NCI-H187 treated with DMSO at 0.1 percent for 48 hours (cell line): ENCODE measurements around the gene SLC38A3.
A peak's percentile ranks its signal among the peaks of the same experiment; 100 is the strongest.
"Not testable (repeated sequence)": the region's sequence is repeated elsewhere in the genome, so short reads cannot be mapped to it uniquely, and the experiment has no call there.

ENCODE experiments used
- DNase-seq: peaks from one replicate; lab custom pipeline; 2025; lab: John Stamatoyannopoulos, UW

Gene SLC38A3

DNA sequence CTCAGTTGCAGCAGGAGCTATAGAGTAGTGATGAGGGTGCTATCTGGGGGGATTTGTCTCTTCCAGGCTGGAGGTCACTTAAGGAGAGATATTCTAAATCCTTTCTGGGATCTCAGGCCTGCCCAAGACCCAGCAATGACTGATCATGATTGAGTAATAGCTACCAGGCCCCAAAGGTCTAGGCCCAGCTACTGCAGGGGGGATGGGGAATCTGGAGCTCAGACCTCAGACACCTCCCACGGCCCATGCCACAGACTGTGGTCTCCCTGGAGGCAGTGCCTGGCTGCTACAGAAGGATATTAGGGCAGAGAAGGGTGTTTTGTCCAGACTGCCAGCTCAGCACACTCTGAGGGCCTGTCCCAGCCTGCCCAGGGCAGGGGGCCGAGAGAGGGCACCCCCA lies 6.9 kb downstream of the SLC38A3 start:
- no peak for DNase-seq

GRCh38 chr3:50212502-50212901 lies 7.4 kb downstream of the SLC38A3 start:
- no peak for DNase-seq

- DNase-seq: no peak
These were observed 7.9 kb downstream of the SLC38A3 start for GRCh38 chr3:50212971-50213370.

GRCh38 chr3:50213373-50213772 lies 8.3 kb downstream of the SLC38A3 start:
- no peak for DNase-seq

DNA sequence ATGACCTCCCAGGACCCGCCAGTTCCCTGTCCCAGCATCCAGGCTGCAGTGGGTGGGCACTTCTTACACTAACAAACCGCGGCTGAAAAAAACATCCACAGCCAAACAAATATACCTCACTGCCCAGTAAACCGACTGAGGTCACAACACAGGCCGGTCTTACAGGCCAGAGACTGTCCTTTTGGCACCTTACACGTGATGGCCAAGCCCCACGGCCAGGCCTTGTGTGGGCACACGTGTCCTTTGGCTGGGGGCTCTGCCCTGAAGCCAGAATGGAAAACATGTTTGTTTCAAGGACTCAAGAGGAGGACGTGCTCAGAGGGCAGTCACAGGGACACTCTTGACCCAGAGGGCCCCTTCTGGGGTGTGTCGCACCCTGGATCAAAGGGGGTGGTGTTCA lies 9.8 kb downstream of the SLC38A3 start:
- DNase-seq: no peak

- no peak for DNase-seq
These were observed 10.5 kb downstream of the SLC38A3 start for GRCh38 chr3:50215529-50215928.

DNA sequence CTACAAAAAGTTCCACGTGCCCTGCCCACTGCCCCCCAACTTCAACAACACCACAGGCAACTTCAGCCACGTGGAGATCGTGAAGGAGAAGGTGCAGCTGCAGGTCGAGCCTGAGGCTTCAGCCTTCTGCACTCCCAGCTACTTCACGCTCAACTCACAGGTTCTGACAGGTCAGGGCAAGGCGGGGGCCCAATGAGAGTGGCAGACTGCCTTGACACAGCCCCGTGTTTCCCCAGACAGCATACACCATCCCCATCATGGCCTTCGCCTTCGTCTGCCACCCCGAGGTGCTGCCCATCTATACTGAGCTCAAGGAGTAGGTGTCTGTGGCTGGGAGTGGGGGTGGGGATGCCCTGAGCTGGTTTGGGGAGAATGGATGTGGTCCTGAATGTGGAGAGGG lies 12.6 kb downstream of the SLC38A3 start:
- no peak for DNase-seq

DNA sequence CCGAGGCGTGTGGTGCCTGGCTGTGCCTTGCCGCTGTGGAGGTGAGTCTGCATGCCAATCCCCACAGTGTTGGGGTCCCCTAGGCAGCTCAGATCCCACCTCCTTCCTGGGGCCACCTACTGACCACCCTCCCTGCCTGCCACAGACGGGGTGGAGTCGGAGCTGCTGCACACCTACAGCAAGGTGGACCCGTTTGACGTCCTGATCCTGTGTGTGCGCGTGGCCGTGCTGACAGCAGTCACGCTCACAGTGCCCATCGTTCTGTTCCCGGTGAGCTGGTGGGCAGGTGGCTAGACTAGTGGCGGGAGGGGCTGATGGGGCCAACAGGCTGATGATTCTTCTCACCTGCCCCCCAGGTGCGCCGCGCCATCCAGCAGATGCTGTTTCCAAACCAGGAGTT lies 13.4 kb downstream of the SLC38A3 start:
- no peak for DNase-seq

DNA sequence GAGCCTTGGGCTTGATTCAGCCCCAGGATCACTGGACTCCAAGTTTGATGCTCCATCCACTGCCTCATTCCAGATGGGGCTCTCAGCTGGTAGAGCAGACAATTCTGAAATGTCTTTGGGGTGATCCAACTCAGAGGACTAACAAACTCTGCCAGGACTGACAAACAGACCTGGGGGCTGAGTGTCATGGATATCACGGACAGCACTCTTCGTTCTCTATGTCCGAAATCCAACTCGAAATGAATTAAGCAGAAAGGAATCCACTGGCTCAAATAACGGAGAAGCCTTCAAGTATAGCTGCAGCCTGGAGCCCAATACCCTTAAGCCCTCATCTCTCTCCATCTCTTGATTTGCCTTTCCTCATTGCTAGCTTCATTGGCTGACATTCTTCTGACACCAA lies 14.2 kb downstream of the SLC38A3 start:
- DNase-seq: no peak

GRCh38 chr3:50220109-50220508 lies 15.0 kb downstream of the SLC38A3 start:
- no peak for DNase-seq

DNA sequence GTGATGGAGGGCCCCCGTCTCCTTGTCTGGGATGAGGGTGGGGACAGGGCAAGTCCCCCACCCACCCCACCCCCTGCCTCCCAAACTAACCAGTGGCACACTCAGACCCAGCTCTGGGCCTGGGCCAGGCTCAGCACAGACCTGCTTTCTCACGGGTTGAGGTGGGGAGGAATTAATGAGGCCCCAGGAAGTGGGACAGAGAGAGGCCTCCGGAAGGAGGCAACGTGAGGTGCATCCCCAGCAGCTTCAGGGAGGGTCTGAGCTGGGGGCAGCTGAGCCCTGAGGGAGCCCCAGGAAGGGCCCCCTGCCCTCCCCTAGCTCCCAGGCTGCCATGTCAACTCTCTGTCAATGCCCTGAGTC lies 16.0 kb downstream of the SLC38A3 start:
- no peak for DNase-seq

DNA sequence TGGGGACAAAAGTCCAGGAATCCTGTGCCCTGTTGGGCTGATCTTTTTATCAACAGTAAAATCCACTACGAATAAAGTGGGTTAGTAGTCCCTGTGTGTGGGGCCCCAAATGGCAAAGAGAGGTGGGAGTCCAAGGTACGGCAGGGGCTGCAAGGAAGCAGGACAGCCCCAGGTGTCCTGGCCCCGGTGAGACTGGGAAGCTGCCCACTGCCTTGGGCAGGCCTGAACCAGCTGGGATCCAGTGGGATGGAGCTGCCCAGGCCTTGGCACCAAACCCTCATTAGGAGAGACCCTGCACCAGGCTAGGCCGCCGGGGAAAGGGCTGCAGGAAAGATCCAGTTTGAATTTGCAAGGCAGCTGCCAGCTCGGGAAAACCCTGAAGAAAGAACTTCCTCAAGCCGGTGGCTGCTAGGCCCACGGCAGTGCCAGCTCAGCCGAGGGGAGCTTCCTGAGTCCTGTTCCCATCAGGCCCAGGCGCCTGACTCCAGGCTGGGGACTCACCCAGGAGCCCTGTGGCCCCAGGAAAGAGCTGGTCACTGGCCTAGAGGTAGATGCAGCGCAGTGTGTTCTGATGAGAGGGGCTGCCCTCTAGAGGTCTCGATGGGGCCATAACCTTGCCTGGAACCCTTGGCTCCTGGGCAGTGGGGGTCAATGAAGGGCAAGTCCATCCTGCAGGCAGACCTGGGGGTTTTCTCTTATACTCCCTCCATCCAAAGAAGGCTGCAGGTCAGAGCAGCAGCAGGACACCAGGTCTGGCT lies 16.5 kb downstream of the SLC38A3 start:
- DNase-seq: no peak

- no peak for DNase-seq
These were observed 17.1 kb downstream of the SLC38A3 start for GRCh38 chr3:50222169-50222528.

DNA sequence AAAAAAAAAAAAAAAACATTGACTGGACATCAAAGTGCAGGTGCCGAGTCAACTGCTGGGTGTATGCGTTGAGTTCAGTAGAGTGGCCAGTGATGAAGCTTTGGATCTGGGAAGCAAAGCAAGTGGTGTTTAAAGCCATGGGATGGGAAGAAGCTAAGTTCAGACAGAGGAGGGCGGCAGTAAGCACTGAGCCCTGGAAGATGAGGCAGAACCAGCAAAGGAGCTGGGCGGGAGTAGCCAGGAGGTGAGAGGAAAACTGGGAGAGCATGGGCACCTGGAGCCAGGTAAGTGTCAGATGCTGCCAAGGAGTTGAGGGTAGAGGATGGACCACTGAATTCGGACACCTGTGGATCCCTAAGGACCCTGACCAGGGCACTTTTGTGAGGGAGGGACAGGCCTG lies 19.6 kb downstream of the SLC38A3 start:
- no peak for DNase-seq

GRCh38 chr3:50226888-50227389 lies 21.9 kb downstream of the SLC38A3 start:
- DNase-seq: no peak

DNA sequence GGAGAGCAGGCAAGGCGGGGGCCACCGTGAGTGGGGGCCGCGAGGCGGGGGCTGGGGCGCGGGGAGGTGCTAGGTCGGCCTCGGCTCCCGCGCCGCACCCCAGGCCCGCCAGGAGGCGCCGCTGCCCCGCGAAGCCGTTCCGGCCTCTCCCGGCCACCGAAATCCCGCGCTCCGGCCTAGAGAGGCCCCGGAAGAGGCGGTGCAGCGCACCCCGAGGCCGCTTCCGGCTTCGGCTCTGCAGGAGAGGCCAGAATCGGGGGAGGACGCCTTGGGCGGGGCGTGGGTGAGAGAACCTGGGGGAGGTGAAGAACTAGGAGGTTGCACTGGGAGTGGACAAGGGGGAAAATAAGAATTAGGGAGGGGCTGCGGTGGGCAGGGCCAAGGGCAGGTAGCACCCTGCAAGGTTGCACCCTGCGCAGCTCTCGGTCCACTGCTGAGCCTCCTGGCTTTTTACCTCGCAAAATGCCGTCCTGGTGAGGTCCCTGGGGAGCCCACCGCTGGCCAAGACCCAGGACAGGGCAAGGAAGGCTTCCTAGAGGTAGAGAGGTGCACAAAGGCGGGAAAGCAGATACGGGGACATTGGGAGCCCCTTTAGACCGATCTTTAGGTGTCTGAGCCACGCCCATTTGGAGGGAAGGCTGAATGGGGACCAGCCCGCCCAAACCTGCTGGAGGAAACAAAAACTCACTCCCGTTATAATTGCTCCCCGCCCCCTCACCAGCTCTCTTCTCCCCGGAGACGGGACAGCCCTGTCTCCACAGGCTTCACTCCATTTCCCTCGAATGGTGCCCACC lies 22.5 kb downstream of the SLC38A3 start:
- DNase-seq: peak; percentile 52

GRCh38 chr3:50228184-50228763 lies 23.2 kb downstream of the SLC38A3 start:
- DNase-seq: not testable (repeated sequence)

DNA sequence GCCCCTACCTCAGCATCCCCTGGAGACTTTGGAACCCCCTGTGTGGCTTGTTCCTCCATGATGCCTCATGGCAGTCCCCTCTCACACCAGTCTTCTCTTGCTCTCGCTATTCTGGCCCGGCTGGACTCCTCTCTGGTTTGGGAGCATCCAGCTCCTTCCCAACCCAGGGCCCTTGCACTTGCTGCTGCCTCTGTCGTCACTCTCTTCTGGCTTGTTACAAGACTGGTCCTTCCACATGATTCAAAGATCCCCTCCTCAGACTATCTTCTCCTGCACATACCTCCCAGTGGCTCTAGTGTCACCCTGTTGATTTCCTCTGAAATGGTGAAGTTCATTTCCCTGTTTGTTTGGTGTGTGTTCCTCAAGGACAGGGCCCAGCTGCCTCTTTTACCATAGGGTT lies 24.4 kb downstream of the SLC38A3 start:
- no peak for DNase-seq

DNA sequence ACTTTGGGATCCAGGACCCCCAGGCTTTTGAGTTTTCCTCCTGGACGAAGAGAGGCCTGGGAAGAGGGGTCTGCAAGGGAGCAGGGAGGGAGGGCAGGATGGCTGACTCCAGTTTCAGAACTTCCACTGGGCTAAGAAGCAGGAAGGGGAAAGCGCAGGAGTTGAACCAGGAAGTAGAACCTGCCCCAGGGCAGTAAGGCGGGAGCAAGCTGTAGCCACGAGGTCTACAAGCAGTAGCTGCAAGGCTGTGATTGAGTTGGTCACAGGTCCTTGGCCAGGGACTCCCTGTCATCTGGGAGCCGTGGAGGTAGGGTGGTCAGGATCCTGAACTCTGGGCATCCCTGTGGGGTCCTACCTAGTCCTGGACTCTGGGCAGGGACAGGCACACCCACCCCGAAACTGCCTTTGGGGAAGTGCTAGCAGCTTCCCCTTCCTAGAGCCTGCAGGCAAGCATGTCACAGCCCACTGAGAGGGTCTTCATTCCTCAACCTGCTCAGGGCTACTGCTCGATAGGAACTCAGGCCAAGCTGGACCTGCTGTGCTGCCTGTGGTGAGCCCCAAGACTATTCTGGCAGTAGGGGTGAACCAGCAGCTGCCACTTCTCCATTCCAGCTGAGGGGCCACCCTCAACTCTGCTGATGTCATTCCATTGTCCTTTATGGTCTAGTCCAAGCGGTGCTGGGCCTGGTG lies 25.2 kb downstream of the SLC38A3 start:
- DNase-seq: no peak

- no peak for DNase-seq
These were observed 25.7 kb downstream of the SLC38A3 start for GRCh38 chr3:50230794-50231125.

- no peak for DNase-seq
These were observed 26.5 kb downstream of the SLC38A3 start for GRCh38 chr3:50231581-50231980.

- no peak for DNase-seq
These were observed 27.2 kb downstream of the SLC38A3 start for GRCh38 chr3:50232303-50232702.

- DNase-seq: no peak
These were observed 28.1 kb downstream of the SLC38A3 start for GRCh38 chr3:50233176-50233575.
